PFSK-1 (cell line): Measurements from ENCODE around the gene FAM120B.

ENCODE experiments used
- POLR2AphosphoS5 ChIP-seq: IDR thresholded peaks from 2 replicates; pipeline ENCODE4 v1.6.1; 2012; ENCODE audit warnings: low read depth, mild to moderate bottlenecking, control low read depth, low read length, moderate library complexity
- REST ChIP-seq, 2 experiments: IDR thresholded peaks; 2 replicates each; pipeline versions ENCODE4 v1.6.1 to v1.8.0; 2011 to 2012; ENCODE audit warnings: low read depth in 2 of 2, low read length in 2 of 2, control low read depth in 1 of 2, inconsistent platforms in 1 of 2, mild to moderate bottlenecking in 1 of 2, moderate library complexity in 1 of 2; ENCODE audit not compliant: insufficient read depth in 1 of 2

DNA sequence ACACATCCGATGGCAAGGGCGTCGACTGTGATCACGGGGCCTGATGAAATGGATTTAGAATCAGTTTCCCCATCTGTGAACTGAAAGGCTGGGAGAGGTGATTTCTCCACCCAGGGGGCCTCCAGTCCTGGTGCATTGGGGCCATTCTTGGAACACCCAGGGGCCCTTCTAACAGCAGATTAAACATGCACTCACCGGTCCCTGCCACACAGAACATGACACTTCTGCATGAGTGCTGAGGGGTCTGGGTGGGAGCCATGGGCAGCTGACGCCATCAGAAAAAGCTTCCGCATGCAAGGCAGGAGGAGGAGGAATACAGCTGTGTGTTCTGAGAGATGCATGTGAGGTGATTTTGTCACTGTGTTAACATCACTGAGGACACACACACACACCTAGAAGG, 42.5 kb upstream of the FAM120B start:
- TF ChIP-seq POLR2AphosphoS5, result no peak
- TF ChIP-seq REST (IDR thresholded peaks at IDR 0.05; ENCODE audit: insufficient read depth in 1 of 2, low read depth in 2 of 2, low read length in 2 of 2), result no peak
